Prostate gland (tissue), 2 donors: ENCODE results near the gene TESMIN.

Experiments
- CTCF ChIP-seq, 4 experiments: fragments of 200-600 bp in 2 of 4; fragments of 450-650 bp in 2 of 4; sonication (generic) in 2 of 4; IDR thresholded peaks; 1 replicate in 3 of 4; 2 replicates in 1 of 4; pipeline ENCODE4 v1.5.1; 2016 to 2019; ENCODE audit warnings: antibody characterized with exemption in 4 of 4, mild to moderate bottlenecking in 2 of 4, moderate library complexity in 2 of 4
- POLR2A ChIP-seq: fragments of 450-650 bp; IDR thresholded peaks from one replicate; pipeline ENCODE4 v1.6.1; 2016; ENCODE audit warnings: antibody characterized with exemption, mild to moderate bottlenecking

- TF ChIP-seq CTCF (IDR thresholded peaks at IDR 0.05) = no peak
- no peak for TF ChIP-seq POLR2A
These were observed 60.5 kb downstream of the TESMIN start for GRCh38 chr11:68690671-68691401.
